GM21381 (cell line): ENCODE measurements around the gene FYB1.
A peak's percentile ranks its signal among the peaks of the same experiment; 100 is the strongest.

Experiments used
- ATAC-seq: cut with Tn5 transposase; IDR thresholded peaks from one replicate; pipeline ENCODE4 v1.9.1; 2021; ENCODE audit warnings: mild to moderate bottlenecking, moderate library complexity; ENCODE audit not compliant: unreplicated experiment

Gene FYB1

DNA sequence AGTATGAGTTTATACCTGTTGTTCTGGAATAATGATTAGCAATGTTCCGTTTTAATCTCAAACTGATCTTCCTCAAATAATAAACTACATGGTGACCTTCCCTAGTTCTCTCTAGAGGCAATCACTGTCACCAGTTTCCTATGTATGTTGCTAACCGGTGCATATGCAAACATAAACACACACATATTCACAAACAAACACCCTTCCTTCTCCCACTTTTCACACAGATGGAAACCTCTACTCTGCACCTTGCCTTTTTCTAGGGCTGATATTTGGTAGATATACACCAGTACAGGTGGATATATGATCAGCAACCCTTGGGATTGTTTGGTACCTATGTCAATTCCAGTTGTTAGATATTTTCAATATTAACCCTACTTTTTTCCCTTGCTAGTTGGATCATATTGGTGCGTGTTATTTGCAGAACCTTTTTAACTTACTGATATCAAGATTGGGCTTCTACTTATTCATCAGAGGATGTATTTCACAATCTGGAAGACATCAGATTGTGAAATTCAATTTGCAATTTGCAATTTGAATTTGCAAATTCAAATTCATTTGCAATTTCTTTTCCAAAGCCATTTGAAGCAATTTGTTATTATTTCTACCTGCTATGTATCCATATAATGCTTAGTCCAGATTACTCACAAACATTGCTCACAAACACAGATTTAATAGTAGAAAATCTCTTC is 12.6 kb downstream of the FYB1 start:
- ATAC-seq: no peak

DNA sequence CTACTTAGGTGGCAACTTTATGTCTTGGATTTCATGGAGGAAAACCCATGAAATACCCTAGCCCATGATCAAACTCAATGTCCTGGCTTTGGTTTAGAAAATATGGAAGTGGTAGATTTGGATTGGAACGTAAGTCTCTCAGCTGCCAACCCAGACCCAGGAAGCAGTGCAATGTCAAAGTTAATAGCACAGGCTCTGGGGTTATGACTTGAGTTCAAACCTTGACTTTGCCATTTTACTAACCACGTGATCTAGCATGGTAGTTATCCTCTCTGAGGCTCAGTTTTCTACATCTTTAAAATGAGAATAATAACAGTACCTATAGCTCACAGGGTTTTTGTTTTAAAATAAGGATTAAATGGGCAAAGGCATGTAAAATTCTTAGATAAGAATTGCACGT is 13.8 kb downstream of the FYB1 start:
- ATAC-seq: no peak

DNA sequence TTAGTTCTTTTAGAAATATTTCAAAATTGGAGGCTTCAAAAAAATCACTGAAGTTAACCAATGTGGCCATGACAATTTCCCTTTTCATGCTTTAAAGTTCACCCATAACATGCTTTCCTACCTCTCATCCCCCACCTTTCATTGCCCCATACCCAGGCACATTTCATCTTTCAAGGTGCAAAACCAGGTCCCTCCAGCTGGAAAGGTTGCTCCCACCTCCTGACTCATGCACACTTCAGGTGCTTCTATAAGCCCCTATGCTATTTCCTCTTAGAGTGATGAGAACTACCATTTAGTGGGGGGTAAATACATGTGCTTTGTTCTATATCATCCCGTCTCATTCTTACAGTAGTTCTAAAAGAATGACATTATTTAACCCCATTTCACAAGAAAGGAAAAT is 15.4 kb downstream of the FYB1 start:
- ATAC-seq: no peak

DNA sequence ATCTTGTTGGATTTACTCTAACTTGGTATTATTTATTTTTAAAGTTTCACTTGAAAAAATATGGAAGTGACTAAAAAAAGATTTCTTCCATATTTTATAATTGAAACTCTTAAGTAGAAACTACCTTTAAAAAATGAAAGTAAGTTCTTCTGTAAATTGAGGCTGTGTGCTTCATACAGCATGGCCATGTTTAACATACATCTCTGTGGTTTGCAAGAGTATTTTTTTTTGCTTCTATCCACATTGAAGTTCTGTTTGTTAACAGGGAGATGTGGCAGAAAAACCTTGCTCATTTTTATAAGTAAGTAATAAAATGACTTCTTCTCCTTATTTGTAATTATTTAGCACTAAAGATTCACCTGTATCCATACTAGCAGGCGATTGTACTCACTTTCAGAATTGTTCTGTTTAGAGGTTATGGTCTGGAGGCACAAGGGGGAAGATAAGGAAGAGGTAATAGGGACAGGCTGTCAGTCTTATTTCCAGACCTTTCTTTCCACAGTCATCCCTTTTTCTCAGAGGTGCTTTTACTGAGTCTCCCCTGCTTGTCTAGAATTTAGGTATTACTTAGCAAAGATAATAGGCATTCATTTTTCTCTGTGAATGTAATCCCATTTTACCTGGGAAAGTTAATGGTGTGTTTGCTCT is 16.0 kb downstream of the FYB1 start:
- no peak for ATAC-seq

DNA sequence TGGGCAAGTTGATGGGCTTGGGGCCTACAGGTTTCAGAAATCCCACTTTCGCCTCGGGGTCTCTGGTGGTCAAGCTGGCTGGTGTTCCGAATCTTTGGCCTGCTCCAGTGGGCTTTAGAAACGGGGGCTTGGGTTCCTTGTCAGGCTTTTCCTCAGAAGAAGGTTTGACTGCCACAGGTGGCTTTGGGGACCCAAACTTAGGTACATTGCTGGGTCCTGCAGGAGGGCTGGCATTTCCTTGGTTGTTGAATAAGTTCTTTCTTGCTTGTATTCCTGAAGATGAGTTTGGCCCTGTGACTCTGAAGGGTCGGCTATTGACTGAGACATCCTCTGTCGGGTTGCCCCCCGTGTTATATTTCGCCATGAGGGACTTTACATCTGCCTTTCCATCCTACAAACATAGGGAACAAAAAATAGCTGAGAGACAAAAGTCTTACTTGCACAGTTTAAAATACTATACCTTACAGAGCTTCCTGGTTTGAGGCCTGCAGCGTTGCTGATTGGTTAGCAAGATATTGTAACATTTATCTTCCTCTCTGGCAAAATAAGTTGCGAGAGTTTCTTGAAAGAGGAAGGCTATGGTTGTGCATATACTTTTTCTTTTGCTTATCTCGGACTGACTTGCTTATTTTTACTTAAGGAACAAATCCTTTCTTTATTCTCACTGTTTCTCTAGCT is 16.6 kb downstream of the FYB1 start:
- no peak for ATAC-seq

DNA sequence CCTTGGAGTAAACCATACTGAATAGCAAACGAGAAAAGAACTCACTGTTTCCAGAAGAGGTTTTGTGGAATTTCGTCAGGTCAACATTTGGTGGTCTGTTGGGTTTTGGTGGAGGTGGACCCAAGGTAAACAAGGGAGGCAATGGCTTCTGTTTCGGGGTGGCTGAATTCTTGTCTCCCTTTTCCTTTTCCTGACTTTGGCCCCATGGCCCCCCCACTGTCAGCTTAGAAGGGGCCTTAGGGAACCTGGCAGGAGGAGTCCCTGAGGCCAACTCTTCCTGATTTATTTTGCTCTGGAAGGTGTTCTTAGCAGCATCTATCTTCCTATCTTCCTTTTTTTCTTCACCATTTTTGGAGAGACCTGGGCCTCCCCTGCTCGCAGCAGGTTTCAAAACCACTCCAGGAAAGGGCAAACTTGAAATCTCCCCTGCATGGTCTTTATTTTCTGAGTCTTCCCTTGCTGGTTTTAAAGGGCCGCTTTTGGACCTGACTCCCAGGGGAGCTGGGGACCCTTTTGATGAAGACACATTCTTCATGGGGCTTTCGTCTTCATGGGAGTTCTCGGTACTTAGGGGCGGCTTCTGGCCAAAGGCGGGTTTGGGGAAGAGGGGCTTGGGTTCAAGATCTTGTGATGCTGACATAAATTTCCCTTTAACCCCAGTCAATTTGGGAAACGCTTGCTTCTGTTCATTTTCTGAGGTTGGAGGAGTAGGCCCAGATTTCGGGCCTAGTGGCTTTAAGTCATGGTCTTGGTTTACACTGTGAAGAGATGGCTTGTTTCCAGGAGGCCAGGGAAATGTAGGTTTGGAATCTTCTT is 17.4 kb downstream of the FYB1 start:
- no peak for ATAC-seq

DNA sequence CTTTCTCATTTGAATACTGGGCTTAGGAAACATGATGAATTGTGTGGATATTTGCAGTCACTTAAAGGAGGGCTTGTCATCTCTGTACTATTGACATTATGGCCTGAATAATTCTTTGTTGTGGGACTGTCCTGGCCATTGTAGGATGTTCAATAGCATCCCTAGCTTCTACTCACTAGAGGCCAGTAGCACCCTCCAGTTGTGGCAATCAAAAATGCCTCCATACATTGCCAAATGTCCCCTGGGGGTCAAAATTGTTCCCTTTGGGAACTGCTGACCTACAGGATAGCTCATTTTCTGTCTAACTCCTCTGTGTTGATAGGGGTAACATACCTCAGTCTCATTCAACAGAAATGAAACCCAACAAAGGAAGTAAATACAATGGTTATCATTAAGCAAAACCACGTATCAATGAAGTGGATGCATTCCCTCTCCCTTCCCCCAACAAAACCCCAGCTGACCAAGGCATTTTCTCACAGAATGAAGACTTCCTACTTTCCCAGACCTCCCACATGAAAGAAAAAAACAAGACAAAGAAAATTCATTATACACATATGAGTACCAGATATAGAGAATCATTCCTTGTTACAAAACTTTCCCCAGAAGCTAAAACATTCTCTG is 18.1 kb downstream of the FYB1 start:
- ATAC-seq: no peak

DNA sequence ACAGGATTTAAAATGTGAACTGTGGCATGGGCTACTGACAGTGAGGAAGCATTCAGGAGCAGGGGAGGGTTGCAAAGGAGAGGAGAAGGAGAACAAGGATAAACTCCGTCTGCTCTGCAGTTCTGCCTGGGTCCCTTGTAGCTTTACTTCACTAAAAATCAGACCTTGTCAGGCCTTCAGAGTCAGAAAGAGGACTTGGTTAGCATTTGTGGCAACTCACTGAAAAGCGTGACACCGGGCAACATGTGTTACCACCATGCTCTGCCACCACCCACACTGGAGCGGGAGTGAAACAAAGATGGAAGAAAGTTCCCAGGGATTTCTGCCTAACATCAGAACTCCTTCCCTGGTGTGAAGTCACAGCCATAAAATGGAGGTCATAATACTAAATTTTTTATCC is 19.3 kb downstream of the FYB1 start:
- no peak for ATAC-seq

DNA sequence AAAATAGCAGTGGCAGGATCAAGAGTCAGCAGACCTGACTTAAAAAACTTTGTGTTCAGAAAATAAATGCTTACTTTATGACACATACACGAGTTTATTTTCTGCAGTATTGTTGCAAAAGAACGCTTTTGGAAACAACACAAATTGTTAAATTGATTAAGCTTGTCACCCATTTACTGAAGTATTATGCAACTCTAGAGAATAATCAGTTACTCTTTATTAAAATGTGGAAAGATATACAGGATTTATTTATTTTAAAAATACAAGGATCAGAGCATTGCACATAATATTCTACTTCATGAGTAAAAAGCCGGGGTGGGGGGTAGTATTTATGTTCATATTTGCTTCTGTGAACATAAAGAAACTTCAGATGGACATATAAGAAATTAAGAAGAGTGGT is 20.0 kb downstream of the FYB1 start:
- no peak for ATAC-seq

DNA sequence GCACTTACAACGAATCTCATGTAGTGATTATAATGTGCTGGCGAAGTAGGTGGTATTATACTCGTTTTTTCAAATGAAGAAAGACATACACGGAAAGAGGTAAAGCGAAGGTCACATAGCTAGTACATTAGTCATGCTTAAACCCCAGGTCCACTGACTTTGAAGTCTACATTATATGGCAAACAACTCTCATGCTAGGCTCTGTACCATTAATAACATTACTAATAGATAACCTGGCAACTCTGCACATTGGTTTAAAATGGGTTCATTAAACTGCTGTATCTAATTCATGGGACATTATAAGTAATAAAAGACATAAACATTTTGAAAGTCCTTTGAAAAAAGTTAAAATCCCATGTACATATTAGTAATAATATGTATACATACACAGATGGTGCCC is 21.2 kb downstream of the FYB1 start:
- no peak for ATAC-seq

DNA sequence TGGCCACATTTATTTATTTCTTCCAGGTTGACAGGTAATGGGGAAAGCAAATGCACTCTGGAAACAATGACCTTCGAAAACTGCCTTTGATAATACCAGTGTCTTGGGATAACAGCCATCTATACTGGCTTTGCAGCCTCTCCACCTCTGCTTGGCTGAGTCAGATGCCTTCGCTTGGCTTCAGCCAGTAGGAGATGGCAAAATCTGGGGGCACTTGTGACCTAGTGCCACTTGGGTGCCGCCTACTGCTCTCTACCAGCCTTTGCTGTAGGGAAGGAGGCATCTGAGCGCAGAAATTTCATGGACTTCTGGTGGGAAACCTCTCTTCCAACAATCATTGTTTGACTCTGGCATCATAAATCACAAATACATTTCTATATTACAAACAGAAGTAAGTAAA is 21.8 kb downstream of the FYB1 start:
- no peak for ATAC-seq

DNA sequence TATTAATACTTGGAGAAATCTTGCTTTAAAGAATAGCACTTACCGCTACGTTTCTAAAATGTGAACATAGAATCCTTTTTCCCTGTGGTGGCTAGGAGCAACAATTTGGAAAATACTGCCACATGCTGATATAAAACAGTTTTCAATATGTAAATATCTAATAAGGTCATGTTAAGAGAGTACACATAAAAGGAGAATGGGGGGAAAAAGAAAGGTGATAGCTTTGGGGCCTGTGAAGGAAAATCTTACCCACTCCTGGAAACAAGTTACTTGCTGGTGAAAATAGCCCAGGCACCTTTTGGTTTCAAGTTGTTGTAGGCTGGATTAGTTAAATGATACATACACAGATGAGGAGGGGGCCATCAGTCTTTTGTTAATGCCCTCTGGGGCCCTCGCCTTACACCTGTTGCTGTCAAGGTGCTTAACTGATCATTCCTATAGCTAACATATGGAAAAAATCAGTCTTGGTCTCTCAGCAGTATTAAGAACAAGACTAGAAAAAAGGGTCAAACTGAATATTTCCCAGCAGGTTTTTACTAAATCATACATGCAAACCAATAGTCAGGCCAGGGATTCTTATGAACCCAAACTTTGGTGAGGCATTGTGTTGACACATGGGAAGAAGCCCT is 24.1 kb downstream of the FYB1 start:
- ATAC-seq: no peak

DNA sequence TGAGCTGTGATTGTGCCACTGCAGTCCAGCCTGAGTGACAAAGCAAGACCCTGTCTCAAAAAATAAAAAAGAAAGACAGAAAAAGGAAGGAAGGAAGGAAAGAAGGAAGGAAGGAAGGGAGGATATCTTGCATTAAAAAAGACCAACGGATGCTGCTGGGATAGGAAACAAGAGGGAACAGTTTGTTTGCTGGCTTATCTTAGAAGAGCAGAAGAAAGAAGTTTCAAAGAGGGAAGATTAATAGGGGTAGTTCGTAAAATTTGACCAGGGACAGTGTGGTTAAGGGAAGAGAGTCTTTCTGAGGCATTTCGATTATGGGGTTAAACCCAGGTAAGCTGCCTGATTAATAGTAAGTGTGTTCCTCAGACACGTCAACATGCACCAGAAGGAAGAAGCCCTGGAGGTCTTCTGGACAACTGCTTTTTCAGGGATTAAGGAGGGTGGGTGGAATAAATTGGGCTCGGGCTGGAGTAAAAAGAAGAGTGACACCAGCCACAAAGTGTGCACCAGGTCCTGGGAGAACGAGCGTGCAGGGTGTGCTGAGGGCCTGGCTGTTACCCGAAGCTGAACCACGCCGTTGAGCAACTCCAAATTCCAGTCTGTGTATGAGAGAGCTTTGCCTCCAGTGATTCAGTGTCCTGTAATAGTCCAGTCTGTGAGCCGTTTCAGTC is 24.8 kb downstream of the FYB1 start:
- ATAC-seq: no peak

DNA sequence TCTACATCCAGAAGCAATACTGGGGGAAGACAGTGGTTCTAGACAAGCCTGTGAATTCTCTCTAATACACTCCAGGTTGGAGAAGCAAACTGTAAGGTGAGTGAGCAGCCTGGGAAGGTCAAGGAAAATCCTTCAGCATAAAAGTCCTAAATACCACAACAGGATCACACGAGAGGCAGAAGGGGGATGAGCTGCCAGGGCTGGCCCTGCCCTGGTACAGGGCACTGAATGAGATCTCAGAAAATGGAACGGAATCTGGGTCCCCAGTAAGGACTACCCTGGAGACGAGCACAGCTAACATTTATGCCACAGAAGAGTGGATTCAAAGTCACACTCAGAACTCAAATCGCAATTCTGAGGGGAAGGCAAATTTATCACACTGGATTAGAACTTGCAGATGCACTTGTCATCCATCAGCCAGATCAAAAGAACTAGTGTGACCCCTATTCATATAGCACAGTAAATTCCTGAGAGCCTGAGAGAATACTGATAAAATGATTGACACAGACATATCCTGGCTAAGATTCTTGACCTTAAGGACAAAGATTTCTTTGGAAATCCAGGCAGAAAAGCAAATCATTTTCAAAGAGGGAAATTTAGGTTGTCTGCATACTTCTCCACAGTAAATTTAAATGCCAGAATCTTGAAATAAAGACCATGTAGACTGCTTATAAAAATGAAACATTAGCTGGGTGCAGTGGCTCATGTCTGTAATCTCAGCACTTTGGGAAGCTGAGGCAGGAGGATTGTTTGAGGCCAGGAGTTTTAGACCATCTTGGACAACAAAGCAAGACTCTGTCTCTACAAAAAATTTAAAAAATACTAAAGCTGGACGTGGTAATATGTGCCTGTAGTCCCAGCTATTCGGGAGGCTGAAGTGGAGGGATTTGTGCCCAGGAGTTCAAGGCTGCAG is 25.6 kb downstream of the FYB1 start:
- no peak for ATAC-seq

DNA sequence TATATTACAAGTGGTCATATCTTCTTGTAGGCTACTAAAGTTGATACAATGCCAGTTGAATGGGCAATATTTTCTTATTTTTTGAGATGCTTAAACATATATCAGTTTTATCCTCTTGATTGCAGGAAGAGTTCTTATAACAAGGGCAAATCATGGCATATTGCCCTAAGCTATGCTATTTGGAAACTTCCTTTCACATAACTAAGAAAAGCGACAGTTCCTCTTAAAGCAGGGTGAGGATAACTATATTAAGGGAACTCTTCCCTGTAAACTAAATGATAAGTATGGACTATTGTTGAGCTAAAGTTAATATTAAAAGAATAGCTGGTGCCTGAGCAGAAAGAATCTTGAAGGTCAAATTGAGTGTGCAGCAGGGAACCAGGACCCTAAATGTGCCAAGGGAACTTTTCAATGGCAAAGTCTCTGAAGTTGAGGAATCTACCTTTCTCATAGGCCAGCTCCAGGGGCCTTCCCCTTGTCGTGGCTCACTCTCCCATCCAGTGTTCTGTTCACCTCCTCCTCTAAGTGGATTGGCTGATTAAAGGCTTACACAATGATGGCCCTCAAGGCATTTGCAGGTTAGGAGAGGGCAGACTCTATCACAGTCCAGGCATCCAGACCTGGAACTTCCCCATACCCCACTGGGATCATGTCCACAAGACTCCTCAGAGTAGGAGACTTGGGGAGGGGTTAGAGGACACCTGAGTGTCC is 26.8 kb downstream of the FYB1 start:
- ATAC-seq: no peak

DNA sequence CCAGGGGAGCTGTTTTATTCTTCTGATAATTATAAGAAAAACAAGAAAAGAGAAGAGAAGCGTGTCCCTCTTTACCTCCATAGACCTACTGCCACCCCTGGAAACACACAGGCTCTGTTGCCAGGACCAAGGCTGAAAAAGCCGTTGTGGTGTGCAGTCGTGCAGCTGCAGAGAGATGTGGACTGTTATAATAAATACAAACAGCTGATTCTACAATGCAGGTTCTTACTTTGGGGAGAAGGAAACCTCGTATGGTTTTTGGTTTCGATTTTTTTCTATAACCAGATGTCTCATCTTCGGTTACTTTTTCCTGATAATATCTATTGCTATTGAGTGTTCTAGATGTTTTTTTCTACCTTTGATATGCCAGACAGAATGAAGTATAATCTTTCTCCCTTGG is 28.1 kb downstream of the FYB1 start:
- ATAC-seq: peak; percentile 76

DNA sequence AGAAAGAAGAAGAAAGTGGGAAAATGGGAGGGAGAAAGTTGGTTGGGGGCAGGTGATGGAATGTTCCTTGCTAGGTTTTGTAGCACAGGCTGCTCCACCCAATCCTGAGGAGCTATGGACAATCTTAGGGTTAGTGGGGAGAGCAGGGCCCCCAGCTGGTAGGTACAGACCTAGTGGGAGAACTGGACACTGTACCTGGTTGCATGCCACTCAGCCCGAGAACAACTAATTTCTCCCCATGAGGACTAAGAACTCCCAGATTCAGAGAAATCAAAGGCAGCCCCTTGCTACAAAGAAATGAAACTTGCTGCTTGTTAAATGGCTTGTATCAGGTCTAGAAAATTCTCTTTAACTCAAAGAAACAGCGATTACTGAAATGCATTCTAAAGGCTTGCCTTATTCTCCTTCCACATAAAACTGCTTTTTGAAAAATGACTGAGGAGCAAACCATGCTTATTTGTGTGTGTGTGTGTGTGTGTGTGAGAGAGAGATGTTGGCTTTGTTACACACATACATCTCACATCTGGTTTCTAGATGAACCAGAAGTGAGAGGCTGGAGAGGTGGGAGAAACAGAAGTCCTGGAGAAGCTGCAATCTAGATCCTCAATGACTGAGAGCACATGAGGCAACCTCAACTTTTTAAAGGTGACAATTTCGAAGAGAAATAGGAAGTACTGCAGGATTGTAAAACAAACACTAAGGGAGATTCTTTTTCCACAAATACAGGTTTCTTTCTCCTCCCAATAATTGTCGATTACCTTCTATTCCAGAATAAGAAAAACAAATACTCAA is 28.9 kb downstream of the FYB1 start:
- ATAC-seq: no peak
